Measurements from ENCODE around the gene OR51B4. TPM values are rescaled to one million over a fixed set of nuclear protein-coding genes. Genes with fewer than 3 reads are reported as not detected.

OR51B4 gene
- total and polyA plus RNA-seq, 2 donors (not counting 1 experiment from before 2014, with no cell fraction given): 0.17 TPM; not detected in 1

GRCh38 chr11:5293028-5293427 lies 8.7 kb downstream of the OR51B4 start:
- Histone ChIP-seq H2AFZ (ENCODE audit: low read length) (no peak overlapping the region), H3K36me3 (ENCODE audit: control insufficient read depth, insufficient read depth, low read length) (no peaks in the 10 kb centered on the region), H4K20me1 (ENCODE audit: control insufficient read depth, extremely low read depth, insufficient read depth, low read length) (no peaks in the 10 kb centered on the region), H3K27ac (ENCODE audit: insufficient read depth, low read length) (no peak overlapping the region), H3K9ac (ENCODE audit: insufficient read depth, low read length) (no peak overlapping the region), H3K4me3 (replicated peaks in 1 of 4; ENCODE audit: control extremely low read depth in 1 of 4, insufficient read depth in 1 of 4, low read depth in 3 of 4, low read length in 4 of 4) (no peak overlapping the region), H3K79me2 (ENCODE audit: control insufficient read depth, insufficient read depth, low read length) (no peaks in the 10 kb centered on the region), H3K27me3 (ENCODE audit: control insufficient read depth, insufficient read depth, low read length) (no peaks in the 10 kb centered on the region), H3K9me3 (ENCODE audit: control insufficient read depth, insufficient read depth, low read depth, low read length) (no peaks in the 10 kb centered on the region), H3K4me2 (ENCODE audit: extremely low read depth, insufficient read depth, low read length) (no peak overlapping the region), H3K4me1 (ENCODE audit: control insufficient read depth, extremely low read depth, insufficient read depth, low read length) (peaks cover 4% of the 10 kb centered on the region)
- peak in 1 of 2 donors; percentile 9 for DNase-seq (ENCODE audit: low read depth in 2 of 2)
- TF ChIP-seq CTCF (conservative IDR thresholded peaks at IDR 0.05 in 1 of 2, IDR thresholded peaks at IDR 0.05 in 1 of 2; ENCODE audit: low read depth in 1 of 2, low read length in 2 of 2) (no peak), EZH2 (IDR thresholded peaks at IDR 0.05; ENCODE audit: low read length, missing control alignments) (no peak)

- Histone ChIP-seq H3K9ac (ENCODE audit: insufficient read depth, low read length) (no peak overlapping the region), H3K36me3 (ENCODE audit: control insufficient read depth, insufficient read depth, low read length) (no peaks in the 10 kb centered on the region), H3K4me2 (ENCODE audit: extremely low read depth, insufficient read depth, low read length) (no peak overlapping the region), H4K20me1 (ENCODE audit: control insufficient read depth, extremely low read depth, insufficient read depth, low read length) (no peaks in the 10 kb centered on the region), H3K27ac (ENCODE audit: insufficient read depth, low read length) (no peak overlapping the region), H3K9me3 (ENCODE audit: control insufficient read depth, insufficient read depth, low read depth, low read length) (no peaks in the 10 kb centered on the region), H2AFZ (ENCODE audit: low read length) (no peak overlapping the region), H3K79me2 (ENCODE audit: control insufficient read depth, insufficient read depth, low read length) (no peaks in the 10 kb centered on the region), H3K4me1 (ENCODE audit: control insufficient read depth, extremely low read depth, insufficient read depth, low read length) (peaks cover 2% of the 10 kb centered on the region), H3K4me3 (replicated peaks in 1 of 4; ENCODE audit: control extremely low read depth in 1 of 4, insufficient read depth in 1 of 4, low read depth in 3 of 4, low read length in 4 of 4) (no peak overlapping the region), H3K27me3 (ENCODE audit: control insufficient read depth, insufficient read depth, low read length) (no peaks in the 10 kb centered on the region)
- TF ChIP-seq CTCF (conservative IDR thresholded peaks at IDR 0.05 in 1 of 2, IDR thresholded peaks at IDR 0.05 in 1 of 2; ENCODE audit: low read depth in 1 of 2, low read length in 2 of 2): peak; percentile 69 to 79
- no peak for TF ChIP-seq EZH2 (IDR thresholded peaks at IDR 0.05; ENCODE audit: low read length, missing control alignments)
- DNase-seq (ENCODE audit: low read depth in 2 of 2): peak; percentile 32 to 70
Observed at GRCh38 chr11:5291207-5291838, 10.4 kb downstream of the OR51B4 start.

GRCh38 chr11:5290106-5290505 lies 11.6 kb downstream of the OR51B4 start:
- Histone ChIP-seq H3K27me3 (ENCODE audit: control insufficient read depth, insufficient read depth, low read length) (no peaks in the 10 kb centered on the region), H3K27ac (ENCODE audit: insufficient read depth, low read length) (no peak overlapping the region), H3K4me2 (ENCODE audit: extremely low read depth, insufficient read depth, low read length) (no peak overlapping the region), H3K9me3 (ENCODE audit: control insufficient read depth, insufficient read depth, low read depth, low read length) (no peaks in the 10 kb centered on the region), H3K79me2 (ENCODE audit: control insufficient read depth, insufficient read depth, low read length) (no peaks in the 10 kb centered on the region), H3K9ac (ENCODE audit: insufficient read depth, low read length) (no peak overlapping the region), H3K36me3 (ENCODE audit: control insufficient read depth, insufficient read depth, low read length) (no peaks in the 10 kb centered on the region), H4K20me1 (ENCODE audit: control insufficient read depth, extremely low read depth, insufficient read depth, low read length) (no peaks in the 10 kb centered on the region), H2AFZ (ENCODE audit: low read length) (no peak overlapping the region), H3K4me1 (ENCODE audit: control insufficient read depth, extremely low read depth, insufficient read depth, low read length) (peaks cover 2% of the 10 kb centered on the region), H3K4me3 (replicated peaks in 1 of 4; ENCODE audit: control extremely low read depth in 1 of 4, insufficient read depth in 1 of 4, low read depth in 3 of 4, low read length in 4 of 4) (no peak overlapping the region)
- no peak for DNase-seq (ENCODE audit: low read depth in 2 of 2)
- TF ChIP-seq EZH2 (IDR thresholded peaks at IDR 0.05; ENCODE audit: low read length, missing control alignments): no peak
- no peak for TF ChIP-seq CTCF (conservative IDR thresholded peaks at IDR 0.05 in 1 of 2, IDR thresholded peaks at IDR 0.05 in 1 of 2; ENCODE audit: low read depth in 1 of 2, low read length in 2 of 2)

Measured in fibroblast of lung (primary cell).